ENCODE measurements around the gene CCT6A.
"Not testable (repeated sequence)": the region's sequence is repeated elsewhere in the genome, so short reads cannot be mapped to it uniquely, and the experiment has no call there.

CCT6A gene

DNA sequence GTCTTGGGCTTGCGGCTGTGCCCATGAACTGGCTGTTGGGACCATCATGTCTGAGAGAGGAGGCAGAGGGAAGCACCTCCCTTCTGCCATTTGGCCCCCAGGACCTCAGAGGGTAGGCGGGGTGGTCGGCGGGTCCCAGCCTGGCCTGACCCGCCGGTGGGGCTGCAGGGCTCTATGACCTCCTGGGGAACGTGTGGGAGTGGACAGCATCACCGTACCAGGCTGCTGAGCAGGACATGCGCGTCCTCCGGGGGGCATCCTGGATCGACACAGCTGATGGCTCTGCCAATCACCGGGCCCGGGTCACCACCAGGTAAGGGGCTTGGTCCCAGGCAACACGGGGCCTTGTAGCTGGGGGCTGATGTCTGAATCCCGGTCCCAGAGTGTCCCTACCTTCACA, 26.6 kb downstream of the CCT6A start:
- no peak for DNase-seq
- no peak for TF ChIP-seq GATA1 (IDR thresholded peaks at IDR 0.05; ENCODE audit: low read depth, low read length)

DNA sequence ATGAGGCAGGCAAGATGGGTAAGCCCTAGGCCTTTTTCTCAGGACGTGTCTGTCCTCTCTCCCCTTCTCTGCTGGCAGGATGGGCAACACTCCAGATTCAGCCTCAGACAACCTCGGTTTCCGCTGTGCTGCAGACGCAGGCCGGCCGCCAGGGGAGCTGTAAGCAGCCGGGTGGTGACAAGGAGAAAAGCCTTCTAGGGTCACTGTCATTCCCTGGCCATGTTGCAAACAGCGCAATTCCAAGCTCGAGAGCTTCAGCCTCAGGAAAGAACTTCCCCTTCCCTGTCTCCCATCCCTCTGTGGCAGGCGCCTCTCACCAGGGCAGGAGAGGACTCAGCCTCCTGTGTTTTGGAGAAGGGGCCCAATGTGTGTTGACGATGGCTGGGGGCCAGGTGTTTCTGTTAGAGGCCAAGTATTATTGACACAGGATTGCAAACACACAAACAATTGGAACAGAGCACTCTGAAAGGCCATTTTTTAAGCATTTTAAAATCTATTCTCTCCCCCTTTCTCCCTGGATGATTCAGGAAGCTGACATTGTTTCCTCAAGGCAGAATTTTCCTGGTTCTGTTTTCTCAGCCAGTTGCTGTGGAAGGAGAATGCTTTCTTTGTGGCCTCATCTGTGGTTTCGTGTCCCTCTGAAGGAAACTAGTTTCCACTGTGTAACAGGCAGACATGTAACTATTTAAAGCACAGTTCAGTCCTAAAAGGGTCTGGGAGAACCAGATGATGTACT, 28.1 kb downstream of the CCT6A start:
- DNase-seq, result no peak
- TF ChIP-seq GATA1 (IDR thresholded peaks at IDR 0.05; ENCODE audit: low read depth, low read length) (no peak), POLR2A (IDR thresholded peaks at IDR 0.05; ENCODE audit: low read length) (no peak)

DNA sequence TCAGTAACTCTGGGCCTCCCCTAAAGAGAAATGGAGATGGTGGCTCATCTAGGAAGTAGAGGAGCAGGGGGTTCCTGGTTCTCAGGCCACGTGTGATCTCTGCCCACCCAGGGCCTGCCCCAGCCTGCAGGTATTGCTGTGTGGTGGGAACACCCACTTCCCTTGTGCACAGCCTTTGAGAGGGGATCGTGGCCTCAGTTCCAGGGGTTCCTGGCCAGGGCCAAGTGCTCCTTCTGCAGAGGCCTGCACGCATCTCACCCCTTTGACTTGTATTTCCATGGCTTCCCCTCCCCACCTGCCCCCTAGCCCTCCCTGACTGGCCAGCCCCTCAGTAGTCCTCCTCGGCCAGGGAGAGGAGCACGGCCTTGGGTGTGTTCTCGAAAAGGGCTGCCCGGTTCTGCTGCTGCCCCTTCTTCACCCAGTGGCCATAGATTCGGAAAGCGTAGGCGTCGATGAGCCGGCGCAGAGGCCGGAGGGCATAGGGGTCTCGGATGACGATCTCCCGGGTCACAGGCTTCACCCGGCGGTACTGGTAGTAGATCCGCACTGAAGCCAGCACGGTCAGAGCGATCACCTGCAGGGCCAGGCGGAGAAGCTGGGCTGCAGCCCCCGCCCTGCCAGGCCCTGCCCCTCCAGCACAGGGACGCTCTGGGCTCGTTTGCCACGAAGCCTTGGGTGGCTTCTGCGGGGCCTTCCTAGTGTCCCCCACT, 29.3 kb downstream of the CCT6A start:
- DNase-seq, result not testable (repeated sequence)

DNA sequence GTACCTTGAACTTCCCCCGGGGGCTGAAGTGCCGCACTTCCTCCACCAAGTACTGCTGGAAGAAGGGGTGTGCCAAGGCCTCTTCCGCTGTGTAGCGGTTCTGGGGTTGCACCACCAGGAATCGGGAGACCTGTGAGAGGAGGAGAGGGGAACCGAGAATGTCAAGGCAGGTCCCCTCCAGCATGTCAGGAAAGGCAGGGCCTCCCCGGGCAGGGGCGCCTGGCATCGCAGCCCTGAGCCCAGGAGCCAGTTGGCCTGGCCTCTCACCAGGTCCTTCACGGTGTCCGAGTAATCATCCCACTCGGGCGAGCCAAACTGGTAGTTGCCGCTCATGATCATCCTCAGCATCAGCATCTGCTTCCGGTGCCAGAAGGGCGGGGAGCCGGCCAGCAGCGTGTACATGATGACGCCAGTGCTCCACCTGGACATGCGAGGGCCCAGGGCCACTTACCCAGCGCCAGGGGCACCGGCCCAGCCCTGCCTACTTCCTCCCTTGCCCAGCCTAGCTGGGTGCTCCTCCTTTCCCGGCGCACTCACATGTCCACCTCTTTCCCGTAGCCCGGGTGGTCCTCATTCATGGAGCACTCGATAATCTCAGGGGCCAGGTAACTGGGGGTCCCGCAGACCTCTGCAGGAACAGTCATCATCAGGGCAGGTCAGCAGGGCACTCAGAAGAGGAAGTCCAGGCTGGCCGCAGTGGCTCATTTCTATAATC, 30.2 kb downstream of the CCT6A start:
- DNase-seq, result no peak
- TF ChIP-seq GATA1 (IDR thresholded peaks at IDR 0.05; ENCODE audit: low read depth, low read length) (no peak), POLR2A (IDR thresholded peaks at IDR 0.05; ENCODE audit: low read length) (no peak)

DNA sequence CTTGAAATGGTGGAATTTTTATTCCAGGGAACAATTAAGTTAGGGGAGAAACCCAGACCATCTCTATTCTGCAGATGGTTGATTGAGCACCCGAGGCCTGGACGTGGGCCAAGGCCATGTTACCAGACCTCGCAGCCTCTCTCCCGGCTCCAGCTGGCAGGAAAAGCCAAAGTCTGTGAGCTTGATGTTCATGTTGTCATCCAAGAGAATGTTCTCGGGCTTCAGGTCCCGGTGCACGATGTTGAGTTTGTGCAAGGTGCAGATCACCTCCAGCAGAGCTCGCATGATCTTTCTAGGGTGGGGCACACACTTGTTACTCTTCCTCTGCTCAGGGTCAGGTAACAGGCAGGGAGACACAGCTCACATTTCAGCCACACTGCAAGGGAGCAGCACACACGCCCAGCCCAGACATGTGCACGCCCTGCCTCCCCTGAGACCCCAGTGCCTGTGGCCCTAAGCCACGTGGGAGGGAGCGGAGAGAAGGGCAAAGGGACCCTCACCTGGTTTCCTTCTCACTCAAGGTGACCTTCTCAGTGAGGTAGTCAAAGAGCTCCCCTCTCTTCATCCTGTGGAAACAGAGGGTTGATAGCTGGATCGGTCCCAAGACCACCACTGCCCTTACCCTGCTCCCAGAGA, 31.7 kb downstream of the CCT6A start:
- no peak for DNase-seq
- TF ChIP-seq GATA1 (IDR thresholded peaks at IDR 0.05; ENCODE audit: low read depth, low read length), result no peak
- no peak for TF ChIP-seq POLR2A (IDR thresholded peaks at IDR 0.05; ENCODE audit: low read length)

DNA sequence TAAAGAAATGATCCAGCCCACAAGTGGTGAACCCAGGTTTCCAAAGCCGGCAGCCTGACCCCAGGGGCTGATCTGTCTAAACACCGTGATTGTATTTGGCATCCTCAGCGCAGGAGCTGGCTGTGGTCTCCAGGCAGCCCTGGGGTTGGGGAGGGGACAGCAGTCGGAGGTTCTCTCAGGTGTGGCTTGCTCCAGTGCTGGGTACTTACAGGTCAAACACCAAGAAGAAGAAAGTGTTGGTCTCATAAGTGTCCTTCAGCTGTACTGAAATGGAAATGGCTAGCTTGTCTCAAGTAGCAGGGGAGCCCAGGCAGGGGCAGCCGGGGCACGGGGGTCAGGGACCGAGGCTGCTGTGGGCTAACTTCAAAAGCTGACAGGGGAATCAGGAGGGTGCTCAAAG, 35.2 kb downstream of the CCT6A start:
- no peak for TF ChIP-seq GATA1 (IDR thresholded peaks at IDR 0.05; ENCODE audit: low read depth, low read length)
- TF ChIP-seq POLR2A (IDR thresholded peaks at IDR 0.05; ENCODE audit: low read length), result no peak

DNA sequence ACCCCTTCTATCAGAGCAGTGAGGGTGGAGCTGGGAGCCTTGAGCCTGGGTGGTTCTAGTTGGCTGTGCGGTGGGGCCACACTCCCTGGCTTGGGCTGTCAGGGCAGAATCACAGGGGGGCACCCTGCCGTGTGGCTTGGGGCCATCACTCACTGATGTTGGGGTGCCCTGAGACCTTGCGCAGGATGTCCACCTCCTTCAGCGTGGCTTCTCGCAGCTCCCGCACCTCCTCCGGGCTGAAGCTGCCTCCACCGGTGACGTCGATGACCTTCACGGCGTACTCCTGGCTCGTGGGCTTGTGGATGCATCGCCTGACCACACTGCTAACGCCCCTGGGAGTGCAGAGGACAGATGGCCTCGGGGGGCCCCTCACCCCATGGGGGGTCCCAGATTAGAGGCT, 35.9 kb downstream of the CCT6A start:
- TF ChIP-seq GATA1 (IDR thresholded peaks at IDR 0.05; ENCODE audit: low read depth, low read length) (no peak), POLR2A (IDR thresholded peaks at IDR 0.05; ENCODE audit: low read length) (no peak)
- no peak for DNase-seq

More for the DNA sequence above, 35.2 kb downstream of the CCT6A start:
- DNase-seq, result no peak

DNA sequence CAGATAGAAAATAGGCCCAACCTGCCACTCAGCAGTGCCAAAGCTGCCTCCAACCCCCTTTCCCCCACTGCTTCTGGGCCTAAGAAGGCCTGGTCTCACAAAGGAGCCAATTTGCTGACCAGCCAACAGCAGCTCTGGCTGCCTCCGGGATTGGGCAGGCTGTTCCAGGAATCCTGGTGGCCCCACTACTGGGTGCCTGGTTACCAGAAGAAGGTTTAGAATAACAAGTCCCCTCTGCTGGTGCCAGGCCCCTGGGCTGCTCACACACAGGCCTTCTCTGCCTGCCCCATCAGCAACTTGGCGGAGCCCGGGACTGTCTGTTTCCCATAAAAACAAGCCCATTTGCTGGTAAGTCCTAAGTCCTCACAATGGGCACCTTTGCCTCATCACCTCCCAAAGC, 40.0 kb downstream of the CCT6A start:
- TF ChIP-seq POLR2A (IDR thresholded peaks at IDR 0.05; ENCODE audit: low read length) (no peak), GATA1 (IDR thresholded peaks at IDR 0.05; ENCODE audit: low read depth, low read length) (no peak)
- no peak for DNase-seq

DNA sequence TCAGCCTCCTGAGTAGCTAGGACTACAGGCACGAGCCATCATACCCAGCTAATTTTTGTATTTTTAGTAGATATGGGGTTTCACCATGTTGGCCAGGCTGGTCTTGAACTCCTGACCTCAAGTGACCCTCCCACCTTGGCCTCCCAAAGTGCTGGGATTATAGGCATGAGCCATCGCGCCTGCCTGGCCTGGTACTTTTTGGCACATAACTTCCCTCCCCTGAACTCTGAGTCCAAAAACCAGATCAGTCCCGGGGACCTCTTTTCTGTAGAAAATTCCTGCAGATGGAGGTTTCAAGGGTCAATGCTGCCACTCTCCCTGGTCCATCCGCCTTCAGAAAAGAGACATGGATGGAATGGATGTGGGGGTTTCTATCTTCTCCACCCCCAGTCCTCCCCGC, 40.8 kb downstream of the CCT6A start:
- not testable (repeated sequence) for DNase-seq

DNA sequence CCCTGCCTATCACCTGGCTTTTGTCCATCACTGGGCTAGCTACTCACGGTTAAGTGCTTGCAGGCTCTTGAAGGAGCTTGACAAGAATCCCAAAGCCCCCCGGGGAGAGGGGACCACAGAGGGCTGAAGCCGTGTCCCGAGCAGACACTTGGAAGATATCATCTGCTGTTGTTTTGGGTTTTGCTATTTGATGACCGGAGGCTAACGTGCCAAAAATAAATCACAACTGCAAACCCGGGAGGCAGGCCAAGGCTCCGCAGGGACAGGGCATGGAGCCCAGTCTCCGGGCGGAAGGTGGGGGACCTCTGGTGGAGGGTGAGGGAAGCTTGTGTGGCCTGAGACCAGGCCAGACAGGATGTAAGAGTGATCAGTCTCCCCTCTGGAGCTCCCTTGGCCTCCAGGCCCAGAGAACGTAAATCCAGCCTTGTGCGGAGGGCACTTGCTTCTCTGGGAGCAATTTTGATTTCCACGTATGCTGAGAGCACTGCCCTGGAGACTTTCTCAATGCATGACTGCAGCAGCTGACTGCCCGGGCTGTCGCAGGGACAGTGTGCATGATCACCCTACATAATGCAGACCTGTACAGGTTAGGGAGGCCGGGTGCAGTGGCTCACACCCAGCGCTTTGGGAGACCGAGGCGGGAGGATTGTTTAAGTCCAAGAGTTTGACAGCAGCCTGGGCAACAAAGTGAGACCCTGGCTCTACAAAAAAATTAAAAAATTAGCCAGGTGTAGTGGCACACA, 41.4 kb downstream of the CCT6A start, which contains the start of gene PHKG1:
TSS of gene PHKG1 (minus strand) at position 164 of the 743 bp plus-strand sequence. CDS start 4,011 bp downstream, outside the sequence.
- no peak for TF ChIP-seq GATA1 (IDR thresholded peaks at IDR 0.05; ENCODE audit: low read depth, low read length)
- TF ChIP-seq POLR2A (IDR thresholded peaks at IDR 0.05; ENCODE audit: low read length), result no peak
- DNase-seq, result no peak

DNA sequence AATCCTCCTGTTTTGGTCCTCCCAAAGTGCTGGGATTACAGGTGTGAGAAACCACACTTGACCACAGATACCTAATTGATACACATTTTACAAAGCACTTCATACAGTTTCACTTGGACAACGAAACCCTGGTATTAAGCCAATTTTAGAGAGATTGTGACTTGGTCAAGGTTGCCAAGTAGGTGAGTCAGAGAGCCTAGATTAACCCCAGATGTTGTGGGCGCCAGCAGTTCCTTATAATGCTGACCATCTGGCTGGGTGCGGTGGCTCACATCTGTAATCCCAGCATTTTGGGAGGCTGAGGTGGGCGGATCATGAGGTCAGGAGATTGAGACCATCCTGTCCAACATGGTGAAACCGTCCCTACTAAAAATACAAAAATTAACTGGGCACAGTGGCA, 46.1 kb downstream of the CCT6A start:
- DNase-seq, result peak; percentile 59 to 70

DNA sequence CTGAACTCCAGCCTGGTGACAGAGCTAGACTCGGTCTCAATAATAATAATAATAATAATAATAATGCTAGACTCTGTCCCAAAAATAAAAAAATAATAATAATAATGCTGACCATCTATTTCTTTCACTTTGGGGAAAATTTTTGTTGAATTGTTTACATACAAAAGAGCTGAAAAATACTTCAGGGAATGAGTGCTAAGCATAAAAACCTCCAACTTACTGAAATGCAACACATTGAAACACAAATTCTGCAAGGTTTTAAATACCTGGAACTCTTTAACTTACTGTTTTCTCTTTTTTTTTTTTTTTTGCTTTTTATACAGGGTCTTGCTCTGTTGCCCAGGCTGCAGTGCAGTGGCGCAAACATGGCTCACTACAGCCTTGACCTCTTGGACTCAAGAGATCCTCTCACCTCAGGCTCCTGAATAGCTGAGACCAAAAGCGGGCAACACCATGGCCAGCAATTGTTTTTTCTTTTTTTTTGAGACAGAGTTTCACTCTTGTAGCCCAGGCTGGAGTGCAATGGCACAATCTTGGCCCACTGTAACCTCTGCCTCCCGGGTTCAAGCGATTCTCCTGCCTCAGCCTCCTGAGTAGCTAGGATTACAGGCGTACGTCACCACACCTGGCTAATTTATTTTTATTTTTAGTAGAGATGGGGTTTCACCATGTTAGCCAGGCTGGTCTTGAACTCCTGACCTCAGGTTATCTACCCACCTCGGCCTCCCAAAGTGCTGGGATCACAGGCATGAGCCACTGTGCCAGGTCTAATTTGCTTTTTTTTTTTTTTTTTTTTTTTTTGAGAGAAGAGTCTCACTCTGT, 46.8 kb downstream of the CCT6A start:
- DNase-seq, result not testable (repeated sequence)

More for the DNA sequence above, 46.1 kb downstream of the CCT6A start:
- TF ChIP-seq GATA1 (IDR thresholded peaks at IDR 0.05; ENCODE audit: low read depth, low read length) (no peak), POLR2A (IDR thresholded peaks at IDR 0.05; ENCODE audit: low read length) (no peak)

DNA sequence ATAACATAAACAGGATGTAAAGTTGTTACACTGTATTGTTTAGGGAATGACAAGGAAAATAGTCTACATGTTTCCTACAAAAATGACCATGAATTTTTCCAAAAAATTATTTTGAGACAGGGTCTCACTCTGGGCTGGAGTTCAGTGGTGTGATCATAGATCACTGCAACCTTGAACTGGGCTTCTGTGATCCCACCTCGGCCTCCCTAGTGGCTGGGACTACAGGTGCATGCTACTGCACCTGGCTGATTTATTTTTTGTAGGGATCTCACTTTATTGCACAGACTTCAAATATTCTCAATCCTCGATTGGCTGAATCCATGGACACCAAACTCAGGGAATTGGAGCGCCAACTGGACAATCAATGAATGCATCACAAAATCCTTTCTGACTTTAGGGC, 48.1 kb downstream of the CCT6A start:
- DNase-seq, result no peak

DNA sequence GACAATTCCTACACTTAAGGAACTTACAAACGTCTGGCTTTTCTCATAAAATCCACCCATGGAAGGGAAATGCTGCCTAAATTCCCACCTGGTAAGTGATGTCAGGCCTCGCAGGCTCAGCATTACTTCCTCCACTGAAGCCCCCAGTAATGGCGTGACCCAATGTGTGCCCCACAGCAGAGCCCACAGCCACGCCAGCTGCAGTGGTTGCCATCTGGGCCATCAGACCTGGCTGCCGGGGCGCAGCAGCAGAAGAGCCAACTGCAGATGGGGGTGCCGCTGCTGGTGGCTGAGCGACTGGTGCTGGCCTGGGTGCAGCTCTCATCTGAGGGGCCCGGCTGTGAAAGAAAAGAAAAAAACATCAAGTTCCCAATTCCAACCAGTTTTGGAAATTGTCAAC, 52.6 kb downstream of the CCT6A start:
- not testable (repeated sequence) for DNase-seq

More for the DNA sequence above, 48.1 kb downstream of the CCT6A start:
- no peak for TF ChIP-seq GATA1 (IDR thresholded peaks at IDR 0.05; ENCODE audit: low read depth, low read length)
- TF ChIP-seq POLR2A (IDR thresholded peaks at IDR 0.05; ENCODE audit: low read length), result no peak
